SHP77 (cell line): Measurements from ENCODE around the gene NPBWR2.

ENCODE experiments used
- DNase-seq, 2 experiments: peaks; one replicate each; lab custom pipeline; 2025; lab: John Stamatoyannopoulos, UW

NPBWR2 gene

GRCh38 chr20:64072498-64073063 lies 34.8 kb downstream of the NPBWR2 start:
- no peak for DNase-seq

DNA sequence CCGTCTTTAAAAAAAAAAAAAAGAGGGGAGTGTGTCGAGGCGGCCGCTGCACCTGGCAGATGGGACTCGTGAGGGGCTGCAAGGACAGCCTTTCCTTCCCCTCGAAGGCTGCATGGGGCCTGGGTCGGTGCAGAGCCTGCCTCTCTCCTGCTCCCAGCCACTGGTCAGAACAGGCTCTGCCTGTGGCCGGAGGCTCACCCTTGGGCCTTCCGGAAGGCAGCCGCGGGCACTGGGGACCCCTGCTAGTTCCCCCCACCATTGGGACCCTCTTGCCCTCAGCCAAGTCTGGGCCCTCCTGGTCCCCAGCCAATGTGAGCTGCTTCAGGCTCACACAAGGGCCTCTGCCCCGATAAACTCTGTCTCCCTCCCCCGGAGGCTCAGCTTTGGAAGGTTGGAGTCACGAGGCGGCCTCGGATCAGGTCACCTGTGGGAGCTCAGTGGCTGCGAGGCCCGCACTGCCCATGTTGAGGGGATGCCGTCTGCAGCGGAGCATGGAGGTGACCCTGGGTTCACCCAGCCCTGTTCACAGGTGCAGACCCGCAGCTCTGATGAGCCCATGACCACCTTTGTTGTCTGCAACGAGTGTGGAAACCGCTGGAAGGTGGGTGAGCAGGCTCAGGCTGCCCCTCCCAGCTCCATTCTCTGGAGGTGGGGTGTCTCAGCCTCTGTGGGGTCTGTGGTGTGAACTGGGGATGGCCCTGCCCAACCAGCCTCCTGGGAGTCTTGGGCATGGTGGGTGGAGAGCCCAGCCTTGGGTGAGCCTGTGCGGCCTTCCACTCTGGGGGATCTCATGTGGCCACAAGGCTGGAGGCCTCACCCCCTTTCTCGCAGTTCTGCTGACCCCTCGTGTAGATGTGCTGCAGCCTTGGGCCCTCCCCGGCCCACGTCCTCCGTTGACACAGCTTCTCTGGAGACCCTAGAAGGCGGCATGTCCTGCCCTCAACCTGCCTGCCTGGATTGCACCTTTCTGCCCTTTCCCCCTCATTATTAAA lies 35.7 kb downstream of the NPBWR2 start:
- no peak for DNase-seq

DNA sequence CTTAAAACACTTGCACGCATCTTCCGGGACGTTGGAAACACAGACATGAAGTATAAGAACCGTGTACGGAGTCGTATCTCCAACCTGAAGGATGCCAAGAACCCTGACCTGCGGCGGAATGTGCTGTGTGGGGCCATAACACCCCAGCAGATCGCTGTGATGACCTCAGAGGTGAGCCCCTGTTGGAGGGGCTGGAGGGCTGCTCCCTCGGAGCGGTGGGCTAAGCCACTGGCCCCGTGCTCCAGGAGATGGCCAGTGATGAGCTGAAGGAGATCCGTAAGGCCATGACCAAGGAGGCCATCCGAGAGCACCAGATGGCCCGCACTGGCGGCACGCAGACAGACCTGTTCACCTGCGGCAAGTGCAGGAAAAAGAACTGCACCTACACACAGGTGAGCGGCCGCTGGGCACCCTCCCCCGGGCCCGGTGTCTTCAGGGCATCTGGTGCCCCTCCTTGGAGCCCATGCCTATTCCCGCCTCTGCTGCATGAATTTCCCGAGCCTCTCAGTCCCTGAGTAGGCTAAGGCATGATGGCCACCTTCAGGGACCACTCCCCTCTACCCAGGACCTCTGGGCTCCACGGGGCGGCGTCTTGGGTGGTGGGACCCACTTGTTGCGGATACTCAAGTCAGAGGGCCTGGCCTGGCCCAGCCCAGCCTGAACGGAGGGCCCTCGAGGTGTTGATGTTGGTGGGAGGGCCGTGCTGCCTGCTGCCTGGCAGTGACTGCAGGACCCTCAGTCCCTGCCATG lies 36.9 kb downstream of the NPBWR2 start:
- no peak for DNase-seq

DNA sequence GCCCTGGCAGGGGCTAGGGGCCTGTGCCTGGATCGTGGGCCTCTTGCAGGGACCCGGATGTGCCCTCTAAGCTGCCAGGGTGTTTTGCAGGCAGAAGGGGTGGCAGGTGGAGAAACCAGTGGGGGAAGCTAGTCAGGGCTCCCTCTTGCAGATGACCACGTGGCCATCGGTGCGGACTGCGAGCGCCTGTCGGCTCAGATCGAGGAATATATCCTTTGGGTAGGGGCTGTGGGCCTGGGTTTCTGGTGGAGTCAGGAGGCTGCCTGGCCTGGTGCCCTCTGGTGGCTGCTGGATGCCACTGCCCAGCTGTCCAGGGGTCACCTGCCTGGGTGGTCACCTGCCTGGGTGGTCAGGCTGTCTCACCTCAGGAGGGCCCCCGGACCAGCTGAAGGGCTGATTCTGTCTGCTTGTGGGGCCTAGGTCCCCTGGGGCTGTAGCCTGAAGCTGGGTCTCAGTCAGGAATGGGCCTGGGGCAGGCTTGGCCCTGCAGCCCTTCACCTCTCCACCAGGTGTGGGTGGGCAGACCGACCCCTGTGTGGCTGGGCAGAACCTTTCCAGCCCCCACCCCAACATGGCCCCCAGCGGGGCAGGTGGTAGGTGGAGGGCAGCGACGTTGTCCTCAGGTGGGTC lies 37.6 kb downstream of the NPBWR2 start:
- DNase-seq = peak in 1 of 2 experiments; percentile 73

- no peak for DNase-seq
Measured at GRCh38 chr20:64069209-64069613, 38.2 kb downstream of the NPBWR2 start.

- DNase-seq = no peak
Measured at GRCh38 chr20:64068386-64069208, 38.8 kb downstream of the NPBWR2 start.

DNA sequence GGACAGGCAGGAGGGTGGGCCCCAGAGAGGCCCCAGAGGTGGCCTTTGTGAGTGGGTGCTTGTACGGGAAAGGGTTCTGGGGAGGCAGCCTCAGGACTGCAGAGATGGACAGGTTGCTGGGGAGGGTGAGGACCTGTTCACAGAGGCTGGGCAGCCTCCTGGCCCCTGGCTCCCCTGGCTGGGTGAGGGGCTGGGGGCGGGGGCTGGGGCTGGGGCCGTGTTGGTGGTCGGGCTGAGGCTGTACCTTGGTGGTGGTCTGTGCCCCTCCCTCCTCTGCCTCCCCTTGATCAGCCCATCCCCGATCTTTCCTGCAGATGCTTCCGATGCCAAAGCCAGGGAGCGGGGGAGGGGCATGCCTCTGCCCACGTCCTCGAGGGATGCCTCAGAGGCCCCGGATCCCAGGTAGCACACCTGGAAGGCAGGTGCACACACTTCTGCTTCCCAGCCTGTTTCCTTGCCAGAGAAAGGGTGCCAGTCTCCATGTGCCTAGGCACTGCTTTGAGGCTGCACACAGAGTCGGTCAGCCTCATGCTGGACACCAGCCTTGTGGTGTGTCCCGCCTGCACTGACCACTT lies 39.5 kb downstream of the NPBWR2 start:
- no peak for DNase-seq

DNA sequence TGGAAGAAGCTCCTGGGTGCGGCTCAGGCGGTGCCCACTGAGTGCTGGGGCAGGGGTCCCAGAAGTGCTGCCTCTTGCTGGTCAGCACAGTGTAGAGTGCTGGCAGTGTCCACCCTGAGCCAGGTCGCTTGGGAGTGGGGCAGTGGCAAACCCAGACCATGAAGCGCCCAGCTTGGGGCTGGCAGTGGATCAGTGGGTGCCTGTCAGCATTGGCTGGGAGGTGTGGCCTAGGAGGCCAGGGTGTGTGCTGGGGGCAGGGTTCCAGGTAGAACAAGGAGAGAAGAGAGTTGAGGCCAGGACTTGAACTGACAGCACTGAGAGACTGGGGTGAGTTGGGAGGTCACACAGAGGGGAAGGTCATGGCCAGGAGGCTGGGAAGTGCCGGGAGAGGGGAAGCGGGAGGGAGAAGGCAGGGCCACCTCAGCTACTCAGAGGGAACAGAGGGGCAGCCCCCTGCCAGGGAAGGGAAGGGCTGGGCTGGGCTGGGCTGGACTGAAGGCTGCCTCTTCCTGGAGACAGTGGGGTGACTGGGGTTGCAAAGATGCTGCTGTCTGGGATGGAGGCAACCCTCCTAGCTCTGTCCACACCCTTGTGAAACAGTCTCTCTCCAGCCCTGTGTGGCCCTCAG lies 40.2 kb downstream of the NPBWR2 start:
- no peak for DNase-seq

GRCh38 chr20:64065974-64066343 lies 41.4 kb downstream of the NPBWR2 start:
- no peak for DNase-seq

- no peak for DNase-seq
Measured at GRCh38 chr20:64065062-64065973, 42.0 kb downstream of the NPBWR2 start.

GRCh38 chr20:64064145-64064698 lies 43.1 kb downstream of the NPBWR2 start:
- no peak for DNase-seq

DNA sequence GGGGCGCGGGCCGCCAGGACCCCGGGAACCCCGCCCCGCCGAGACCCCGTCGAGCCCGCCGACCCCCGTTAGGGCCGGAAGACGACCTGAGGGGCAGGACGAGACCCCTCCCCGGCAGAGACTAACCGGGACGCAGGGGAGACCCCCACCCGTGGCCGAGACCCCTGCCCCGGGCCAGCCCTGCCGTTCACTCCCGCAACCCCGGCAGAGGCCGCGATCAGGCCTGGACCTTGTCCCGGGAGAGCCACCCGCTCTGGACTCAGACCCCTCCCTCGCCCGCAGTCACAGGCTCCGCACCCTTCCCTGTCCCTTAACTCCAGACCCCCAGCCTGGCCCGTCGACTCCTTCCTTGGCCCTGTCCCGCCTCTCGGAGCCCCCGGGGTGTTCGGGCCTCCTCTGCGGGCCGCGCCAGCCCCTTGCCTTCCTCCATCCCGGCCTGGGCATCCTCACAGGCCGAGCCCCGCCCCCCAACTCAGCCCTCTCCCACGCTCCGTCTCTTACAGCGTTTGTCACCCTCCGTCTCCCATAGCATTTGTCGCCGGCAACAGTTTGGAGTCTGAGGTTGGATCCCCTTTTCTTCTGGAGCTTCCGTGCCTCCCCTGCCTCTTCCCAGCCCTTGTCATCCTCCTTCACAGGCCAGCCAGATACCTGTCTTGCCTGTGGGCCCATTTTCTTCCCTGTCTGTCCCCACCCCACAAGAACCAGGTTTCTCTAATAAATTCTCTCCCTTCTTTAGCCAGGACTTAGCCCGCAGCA lies 43.8 kb downstream of the NPBWR2 start:
- no peak for DNase-seq

DNA sequence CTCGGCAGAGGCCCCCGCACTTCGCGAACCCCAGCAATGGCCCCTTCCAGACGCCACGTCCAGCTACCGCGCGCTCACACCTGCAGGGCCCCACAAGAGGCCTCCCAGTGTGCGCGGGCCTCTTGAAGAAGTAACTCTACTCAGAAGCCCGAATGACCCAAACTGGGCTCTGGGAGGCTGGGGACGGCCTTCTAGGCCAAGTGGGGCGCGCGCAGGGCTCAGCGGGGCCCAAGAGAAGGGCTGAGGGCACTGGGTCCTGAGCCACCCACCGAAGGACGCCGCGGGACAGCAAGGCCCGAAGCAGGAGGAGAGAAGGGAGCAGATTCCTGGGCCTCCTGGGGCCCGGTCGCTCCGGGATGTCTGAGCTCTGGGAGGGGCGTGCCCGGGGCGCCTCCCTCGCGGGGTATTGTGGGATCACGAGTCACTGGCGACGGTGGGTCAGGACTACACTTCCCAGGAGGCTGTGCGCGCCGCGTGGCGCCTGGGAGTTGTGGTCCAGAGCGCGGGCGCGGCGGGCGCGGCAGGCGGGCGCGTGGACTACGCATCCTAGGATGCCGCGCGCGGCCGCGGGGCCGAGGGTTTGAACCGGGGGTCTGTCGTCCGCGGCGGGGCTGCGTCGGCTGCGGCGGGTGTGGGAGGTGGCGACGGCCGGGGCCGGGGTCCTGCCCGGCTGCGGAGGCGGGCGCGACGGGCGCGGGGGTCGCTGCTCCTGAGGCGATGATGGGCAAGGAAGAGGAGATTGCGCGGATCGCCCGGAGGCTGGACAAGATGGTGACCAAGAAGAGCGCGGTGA lies 44.6 kb downstream of the NPBWR2 start, which contains the start of gene TCEA2:
Gene TCEA2, plus strand, starts transcription at position 603 of the 793 bp plus-strand sequence. Its CDS starts 115 bp downstream, at position 718.
- DNase-seq = peak; percentile 99

- no peak for DNase-seq
Measured at GRCh38 chr20:64062276-64062595, 45.1 kb downstream of the NPBWR2 start.

GRCh38 chr20:64058536-64058935 lies 48.8 kb downstream of the NPBWR2 start:
- DNase-seq = no peak

DNA sequence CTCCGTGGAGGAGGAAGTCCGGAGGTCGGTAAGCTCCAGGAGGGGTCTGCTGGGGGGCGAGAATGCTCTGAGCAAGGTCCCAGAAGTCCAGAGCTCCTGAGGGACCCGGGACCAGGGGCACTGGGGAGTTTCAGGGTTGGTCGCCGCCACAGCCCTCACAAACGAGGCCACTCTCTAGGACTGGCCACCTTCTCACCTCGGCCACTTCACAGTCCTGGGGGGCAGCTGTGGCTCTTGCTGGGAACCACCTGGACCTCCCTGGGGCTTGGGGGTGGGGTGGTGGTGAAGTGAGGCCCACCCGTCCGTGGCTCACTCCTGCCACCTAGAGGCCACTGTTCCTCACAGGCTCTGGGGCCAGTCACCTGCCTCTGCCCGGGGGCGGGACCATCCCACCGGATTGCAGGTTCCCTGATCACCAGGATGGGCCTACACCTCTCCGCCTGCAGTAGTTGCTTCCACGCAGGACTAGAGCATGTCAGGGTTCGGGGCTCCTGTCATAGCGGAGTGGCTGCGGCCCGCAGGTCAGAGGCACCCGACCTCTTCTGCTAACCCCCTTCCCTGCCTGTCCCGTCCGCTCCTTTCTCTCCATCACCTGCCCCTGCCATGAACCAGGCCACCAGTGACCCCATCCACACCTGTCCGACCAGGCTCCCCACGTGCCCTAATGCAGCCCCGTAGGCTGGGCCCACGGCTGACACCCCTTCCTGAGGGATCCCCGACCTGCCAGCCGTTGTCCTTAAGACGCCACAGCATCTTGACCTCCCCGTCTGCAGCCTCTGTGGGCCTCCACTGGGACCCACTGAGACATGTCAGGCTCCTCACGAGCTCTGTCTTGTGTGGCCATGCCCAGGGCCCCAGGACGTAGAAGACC lies 49.5 kb downstream of the NPBWR2 start:
- DNase-seq = peak; percentile 79 to 90
